ENCODE measurements around the gene TEX29.

The TEX29 gene

GRCh38 chr13:111336666-111337065 is 16.2 kb downstream of the TEX29 start:
- no peak overlapping the region for H3K4me3 ChIP-seq (ENCODE audit: low read depth, low read length)
- no peak for DNase-seq (ENCODE audit: low read depth)
- no peak for TF ChIP-seq MAX (IDR thresholded peaks at IDR 0.05; ENCODE audit: low read depth, low read length)
- no peak for TF ChIP-seq MYC (IDR thresholded peaks at IDR 0.05; ENCODE audit: low read depth, low read length)
- no peak for TF ChIP-seq POLR2A (IDR thresholded peaks at IDR 0.05; ENCODE audit: extremely low read depth, insufficient read length)
- TF ChIP-seq CTCF (IDR thresholded peaks at IDR 0.05; ENCODE audit: low read depth, low read length), result no peak

GRCh38 chr13:111337206-111337605 is 16.8 kb downstream of the TEX29 start:
- TF ChIP-seq CTCF (IDR thresholded peaks at IDR 0.05; ENCODE audit: low read depth, low read length) (no peak), MYC (IDR thresholded peaks at IDR 0.05; ENCODE audit: low read depth, low read length) (no peak), POLR2A (IDR thresholded peaks at IDR 0.05; ENCODE audit: extremely low read depth, insufficient read length) (no peak), MAX (IDR thresholded peaks at IDR 0.05; ENCODE audit: low read depth, low read length) (no peak)
- DNase-seq (ENCODE audit: low read depth), result no peak
- no peak overlapping the region for H3K4me3 ChIP-seq (ENCODE audit: low read depth, low read length)

- DNase-seq (ENCODE audit: low read depth), result no peak
- no peak for TF ChIP-seq MYC (IDR thresholded peaks at IDR 0.05; ENCODE audit: low read depth, low read length)
- TF ChIP-seq POLR2A (IDR thresholded peaks at IDR 0.05; ENCODE audit: extremely low read depth, insufficient read length), result no peak
- TF ChIP-seq MAX (IDR thresholded peaks at IDR 0.05; ENCODE audit: low read depth, low read length), result no peak
- TF ChIP-seq CTCF (IDR thresholded peaks at IDR 0.05; ENCODE audit: low read depth, low read length), result no peak
Observed at GRCh38 chr13:111337741-111338140, 17.3 kb downstream of the TEX29 start.

GRCh38 chr13:111338841-111339240 is 18.4 kb downstream of the TEX29 start:
- H3K4me3 ChIP-seq (ENCODE audit: low read depth, low read length), result no peak overlapping the region
- TF ChIP-seq CTCF (IDR thresholded peaks at IDR 0.05; ENCODE audit: low read depth, low read length), result no peak
- no peak for DNase-seq (ENCODE audit: low read depth)

More at GRCh38 chr13:111337741-111338140, 17.3 kb downstream of the TEX29 start:
- H3K4me3 ChIP-seq (ENCODE audit: low read depth, low read length), result no peak overlapping the region

GRCh38 chr13:111339366-111340143 is 19.1 kb downstream of the TEX29 start:
- TF ChIP-seq CTCF (IDR thresholded peaks at IDR 0.05; ENCODE audit: low read depth, low read length) (no peak), POLR2A (IDR thresholded peaks at IDR 0.05; ENCODE audit: extremely low read depth, insufficient read length) (no peak), MYC (IDR thresholded peaks at IDR 0.05; ENCODE audit: low read depth, low read length) (no peak), MAX (IDR thresholded peaks at IDR 0.05; ENCODE audit: low read depth, low read length) (no peak)
- no peak overlapping the region for H3K4me3 ChIP-seq (ENCODE audit: low read depth, low read length)
- no peak for DNase-seq (ENCODE audit: low read depth)

GRCh38 chr13:111341886-111342285 is 21.4 kb downstream of the TEX29 start:
- no peak overlapping the region for H3K4me3 ChIP-seq (ENCODE audit: low read depth, low read length)
- TF ChIP-seq POLR2A (IDR thresholded peaks at IDR 0.05; ENCODE audit: extremely low read depth, insufficient read length), result no peak
- no peak for TF ChIP-seq MAX (IDR thresholded peaks at IDR 0.05; ENCODE audit: low read depth, low read length)
- TF ChIP-seq MYC (IDR thresholded peaks at IDR 0.05; ENCODE audit: low read depth, low read length), result no peak
- no peak for TF ChIP-seq CTCF (IDR thresholded peaks at IDR 0.05; ENCODE audit: low read depth, low read length)
- no peak for DNase-seq (ENCODE audit: low read depth)

Measured in NB4 (cell line).